Lower lobe of right lung (tissue), 2 donors: ENCODE data around the gene VAV2. TPM values are rescaled to one million over a fixed set of nuclear protein-coding genes. Genes with fewer than 3 reads are reported as not detected.
A peak's percentile ranks its signal among the peaks of the same experiment; 100 is the strongest.

Experiments used
- ATAC-seq, 2 donors: fragments of 200-7000 bp; cut with Tn5 transposase; one replicate each; pipeline ENCODE4 v1.9.1; 2020 to 2022; ENCODE audit warnings: mild to moderate bottlenecking in 2 of 2, moderate library complexity in 2 of 2
- DNase-seq: peaks from one replicate; pipeline ENCODE4 v3.0.0-alpha.2; 2020
- H3K27ac ChIP-seq: fragments of 200-600 bp; one replicate; pipeline ENCODE4 v1.8.0; 2022
- H3K27me3 ChIP-seq: fragments of 200-600 bp; one replicate; pipeline ENCODE4 v1.8.0; 2022; ENCODE audit warnings: low read depth
- H3K36me3 ChIP-seq: fragments of 200-600 bp; one replicate; pipeline ENCODE4 v1.8.0; 2022; ENCODE audit warnings: mild to moderate bottlenecking
- H3K4me1 ChIP-seq: fragments of 200-600 bp; one replicate; pipeline ENCODE4 v1.8.0; 2022
- H3K4me3 ChIP-seq: fragments of 200-600 bp; one replicate; pipeline ENCODE4 v1.8.0; 2022; ENCODE audit warnings: mild to moderate bottlenecking
- H3K9me3 ChIP-seq: fragments of 200-600 bp; one replicate; pipeline ENCODE4 v1.8.0; 2022
- intact Hi-C: fragments of 100-400 bp; cut with DNase I; formaldehyde crosslinking; loops from one replicate; pipeline ENCODE4 v1.11.0; 2022
- total RNA-seq: library from RNA; stranded (reverse); fragmentation: NEBNext Ultra II Directional; extraction: Animal tissue kit (Norgen Biotek cat#: 25700); gene quantifications from one replicate; pipeline ENCODE4 v1.2.1, GENCODE V29; 2021
- TF ChIP-seq, protein P1 (sequence below): fragments of 200-600 bp; IDR thresholded peaks from one replicate; pipeline ENCODE4 v1.8.0; 2022; ENCODE audit warnings: antibody characterized with exemption, mild to moderate bottlenecking
- donor health status: DM: no; HTN: yes; CAD: no; lungs with severe emphysema.

The VAV2 gene
- total RNA-seq, 1 donor from 2014 or later, result 26.9 TPM

DNA sequence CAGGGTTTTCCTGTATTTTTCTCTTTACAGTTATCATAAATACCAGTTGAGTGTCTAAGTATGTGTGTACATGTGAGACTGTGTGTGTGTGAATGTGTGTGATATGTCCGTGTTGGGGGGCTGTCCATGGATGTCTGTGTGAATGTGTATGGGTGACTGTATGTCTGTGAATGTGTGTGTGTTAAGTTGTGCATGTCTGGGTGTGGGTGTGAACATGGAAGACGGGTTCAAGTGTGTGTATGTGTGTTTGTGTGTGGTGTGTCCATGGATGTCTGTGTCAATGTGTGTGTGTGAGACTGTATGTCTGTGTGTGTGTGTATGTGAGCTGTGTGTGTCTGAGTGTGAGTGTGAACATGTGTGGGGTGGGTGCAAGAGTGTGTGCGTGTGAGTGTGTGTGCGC lies 55.0 kb downstream of the VAV2 start:
- no peaks in the 10 kb centered on the region for H3K27me3 ChIP-seq
- intact Hi-C loops, result no loop called here
- ATAC-seq (no peak), DNase-seq (no peak)
- TF ChIP-seq, protein P1, sequence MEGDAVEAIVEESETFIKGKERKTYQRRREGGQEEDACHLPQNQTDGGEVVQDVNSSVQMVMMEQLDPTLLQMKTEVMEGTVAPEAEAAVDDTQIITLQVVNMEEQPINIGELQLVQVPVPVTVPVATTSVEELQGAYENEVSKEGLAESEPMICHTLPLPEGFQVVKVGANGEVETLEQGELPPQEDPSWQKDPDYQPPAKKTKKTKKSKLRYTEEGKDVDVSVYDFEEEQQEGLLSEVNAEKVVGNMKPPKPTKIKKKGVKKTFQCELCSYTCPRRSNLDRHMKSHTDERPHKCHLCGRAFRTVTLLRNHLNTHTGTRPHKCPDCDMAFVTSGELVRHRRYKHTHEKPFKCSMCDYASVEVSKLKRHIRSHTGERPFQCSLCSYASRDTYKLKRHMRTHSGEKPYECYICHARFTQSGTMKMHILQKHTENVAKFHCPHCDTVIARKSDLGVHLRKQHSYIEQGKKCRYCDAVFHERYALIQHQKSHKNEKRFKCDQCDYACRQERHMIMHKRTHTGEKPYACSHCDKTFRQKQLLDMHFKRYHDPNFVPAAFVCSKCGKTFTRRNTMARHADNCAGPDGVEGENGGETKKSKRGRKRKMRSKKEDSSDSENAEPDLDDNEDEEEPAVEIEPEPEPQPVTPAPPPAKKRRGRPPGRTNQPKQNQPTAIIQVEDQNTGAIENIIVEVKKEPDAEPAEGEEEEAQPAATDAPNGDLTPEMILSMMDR, result no peak
- no peak overlapping the region for H3K4me3 ChIP-seq
- peaks cover 11% of the 10 kb centered on the region for H3K36me3 ChIP-seq
- peaks cover 23% of the 10 kb centered on the region for H3K4me1 ChIP-seq
- H3K9me3 ChIP-seq, result no peaks in the 10 kb centered on the region
- no peak overlapping the region for H3K27ac ChIP-seq

GRCh38 chr9:133935328-133936005 lies 56.7 kb downstream of the VAV2 start:
- H3K27me3 ChIP-seq, result no peaks in the 10 kb centered on the region
- no peak overlapping the region for H3K4me3 ChIP-seq
- peak overlapping the region; percentile 49 for H3K27ac ChIP-seq
- TF ChIP-seq, protein P1, result no peak
- ATAC-seq (peak in 1 of 2 donors; percentile 20), DNase-seq (no peak)
- H3K36me3 ChIP-seq, result peaks cover 11% of the 10 kb centered on the region
- peaks cover 28% of the 10 kb centered on the region for H3K4me1 ChIP-seq
- H3K9me3 ChIP-seq, result no peaks in the 10 kb centered on the region
- intact Hi-C loops, result no loop called here

- peaks cover 28% of the 10 kb centered on the region for H3K4me1 ChIP-seq
- intact Hi-C loops, result no loop called here
- H3K9me3 ChIP-seq, result no peaks in the 10 kb centered on the region
These were observed 57.5 kb downstream of the VAV2 start for GRCh38 chr9:133934482-133935232.

GRCh38 chr9:133933426-133934026 lies 58.6 kb downstream of the VAV2 start:
- Histone ChIP-seq H3K27me3 (no peaks in the 10 kb centered on the region), H3K4me1 (peaks cover 28% of the 10 kb centered on the region), H3K4me3 (no peak overlapping the region), H3K36me3 (peaks cover 11% of the 10 kb centered on the region), H3K9me3 (no peaks in the 10 kb centered on the region), H3K27ac (no peak overlapping the region)
- DNase-seq (no peak), ATAC-seq (no peak)
- TF ChIP-seq, protein P1, result no peak
- intact Hi-C loops, result no loop called here

More at GRCh38 chr9:133934482-133935232, 57.5 kb downstream of the VAV2 start:
- DNase-seq, result no peak
- ATAC-seq, result no peak
- TF ChIP-seq, protein P1, result no peak
- peaks cover 11% of the 10 kb centered on the region for H3K36me3 ChIP-seq
- H3K4me3 ChIP-seq, result no peak overlapping the region
- H3K27me3 ChIP-seq, result no peaks in the 10 kb centered on the region
- no peak overlapping the region for H3K27ac ChIP-seq

- Histone ChIP-seq H3K36me3 (peaks cover 6% of the 10 kb centered on the region), H3K4me1 (peaks cover 28% of the 10 kb centered on the region), H3K27ac (no peak overlapping the region), H3K4me3 (no peak overlapping the region), H3K27me3 (no peaks in the 10 kb centered on the region), H3K9me3 (no peaks in the 10 kb centered on the region)
- TF ChIP-seq, protein P1, result no peak
- intact Hi-C loops, result no loop called here
- DNase-seq (no peak), ATAC-seq (no peak)
These were observed 59.5 kb downstream of the VAV2 start for GRCh38 chr9:133932633-133933032.
